ENCODE data around the gene CPB1. TPM values are rescaled to one million over a fixed set of nuclear protein-coding genes. Genes with fewer than 3 reads are reported as not detected.
"Not testable (repeated sequence)": the region's sequence is repeated elsewhere in the genome, so short reads cannot be mapped to it uniquely, and the experiment has no call there.

Gene CPB1
- 1 to 10 TPM in 3 of 5 donors, not detected in 2; 7.4 to 9.2 (median 8.0) TPM for total RNA-seq
- 0.13 TPM for total RNA-seq (2013)
- total RNA-seq, result 0 to 0.12 (median 0) reads per million in 29 experiments

- H3K36me3 Mint-ChIP-seq, result no peaks in the 10 kb centered on the region
- Histone ChIP-seq H3K4me1 (ENCODE audit: control insufficient read depth in 1 of 2, extremely low read depth in 1 of 2, insufficient read depth in 2 of 2, low read length in 2 of 2) (no peaks in the 10 kb centered on the region), H3K27ac (ENCODE audit: low read length) (no peak within 1 kb of the TSS), H3K9me3 (no peaks in the 10 kb centered on the region), H3K4me3 (ENCODE audit: control insufficient read depth in 1 of 2, extremely low read depth in 1 of 2, low read length in 1 of 2) (no peak within 1 kb of the TSS), H3K27me3 (replicated peaks in 1 of 2; ENCODE audit: control insufficient read depth in 2 of 2, extremely low read depth in 1 of 2, insufficient read depth in 2 of 2, low read length in 1 of 2) (no peaks in the 10 kb centered on the region), H3K36me3 (ENCODE audit: control insufficient read depth in 2 of 2, extremely low read depth in 1 of 2, insufficient read depth in 1 of 2, low read length in 1 of 2) (no peaks in the 10 kb centered on the region)
- ChIA-PET CTCF (no interaction called here), POLR2A (no interaction called here)
- DNase-seq (no peak), ATAC-seq (replicated peaks in 1 of 4) (no peak)
- peaks cover 0 to 1% of the 10 kb centered on the region in 2 donors for H3K27me3 Mint-ChIP-seq
- peaks cover 0 to 2% (median under 1%) of the 10 kb centered on the region in 3 donors for H3K9me3 Mint-ChIP-seq
- H3K4me3 Mint-ChIP-seq, result no peak within 1 kb of the TSS
- H3K27ac Mint-ChIP-seq, result no peak within 1 kb of the TSS
- H3K4me1 Mint-ChIP-seq, result no peaks in the 10 kb centered on the region
These were observed at the start of gene CPB1 for GRCh38 chr3:148827585-148827984. CPB1 (plus strand) TSS chr3:148827811; CDS start chr3:148827824, 13 bp downstream.

- Histone ChIP-seq H3K36me3 (ENCODE audit: control insufficient read depth in 2 of 2, extremely low read depth in 1 of 2, insufficient read depth in 1 of 2, low read length in 1 of 2) (no peaks in the 10 kb centered on the region), H3K4me3 (ENCODE audit: control insufficient read depth in 1 of 2, extremely low read depth in 1 of 2, low read length in 1 of 2) (no peak overlapping the region), H3K9me3 (no peaks in the 10 kb centered on the region), H3K27ac (ENCODE audit: low read length) (no peak overlapping the region), H3K4me1 (ENCODE audit: control insufficient read depth in 1 of 2, extremely low read depth in 1 of 2, insufficient read depth in 2 of 2, low read length in 2 of 2) (no peaks in the 10 kb centered on the region), H3K27me3 (replicated peaks in 1 of 2; ENCODE audit: control insufficient read depth in 2 of 2, extremely low read depth in 1 of 2, insufficient read depth in 2 of 2, low read length in 1 of 2) (no peaks in the 10 kb centered on the region)
- Mint-ChIP-seq H3K4me3 (no peak overlapping the region), H3K9me3 (peaks cover 0 to 7% (median 0%) of the 10 kb centered on the region in 3 donors), H3K36me3 (no peaks in the 10 kb centered on the region), H3K4me1 (no peaks in the 10 kb centered on the region), H3K27ac (no peak overlapping the region), H3K27me3 (peaks cover 0 to 3% of the 10 kb centered on the region in 2 donors)
- DNase-seq, result no peak
- WGBS (ENCODE audit: insufficient coverage), result 100% methylated on average over 3 of the region's 3 CpGs
- POLR2A ChIA-PET, result no interaction called here
- no peak for ATAC-seq (replicated peaks in 1 of 4)
- CTCF ChIA-PET, result interaction anchor here in 1 of 2 donors (0.6 kb wide), 1 partner anchor 98 kb away, joined by 3 read pairs; no protein-coding TSS in a partner anchor
These were observed 48.7 kb upstream of the CPB1 start for GRCh38 chr3:148778926-148779325.

- not testable (repeated sequence) for H3K4me1 Mint-ChIP-seq; ATAC-seq (replicated peaks in 1 of 4)
These were observed 42.6 kb upstream of the CPB1 start for GRCh38 chr3:148785026-148785425.

GRCh38 chr3:148786159-148786558 lies 41.5 kb upstream of the CPB1 start:
- 83% methylated on average over 9 of the region's 9 CpGs for WGBS (ENCODE audit: insufficient coverage)
- DNase-seq; H3K27ac ChIP-seq (ENCODE audit: low read length); H3K36me3 ChIP-seq (ENCODE audit: control insufficient read depth in 2 of 2, extremely low read depth in 1 of 2, insufficient read depth in 1 of 2, low read length in 1 of 2); H3K27me3 Mint-ChIP-seq; H3K9me3 Mint-ChIP-seq; H3K27ac Mint-ChIP-seq; H3K4me1 ChIP-seq (ENCODE audit: control insufficient read depth in 1 of 2, extremely low read depth in 1 of 2, insufficient read depth in 2 of 2, low read length in 2 of 2); POLR2A ChIA-PET; H3K27me3 ChIP-seq (replicated peaks in 1 of 2; ENCODE audit: control insufficient read depth in 2 of 2, extremely low read depth in 1 of 2, insufficient read depth in 2 of 2, low read length in 1 of 2); H3K36me3 Mint-ChIP-seq; H3K4me3 ChIP-seq (ENCODE audit: control insufficient read depth in 1 of 2, extremely low read depth in 1 of 2, low read length in 1 of 2); CTCF ChIA-PET; H3K4me3 Mint-ChIP-seq; ATAC-seq (replicated peaks in 1 of 4); H3K4me1 Mint-ChIP-seq; H3K9me3 ChIP-seq: not testable (repeated sequence)

More at GRCh38 chr3:148785026-148785425, 42.6 kb upstream of the CPB1 start:
- H3K27me3 Mint-ChIP-seq; H3K4me3 Mint-ChIP-seq; H3K9me3 Mint-ChIP-seq; H3K9me3 ChIP-seq; DNase-seq; H3K27ac Mint-ChIP-seq; H3K27me3 ChIP-seq (replicated peaks in 1 of 2; ENCODE audit: control insufficient read depth in 2 of 2, extremely low read depth in 1 of 2, insufficient read depth in 2 of 2, low read length in 1 of 2); H3K4me1 ChIP-seq (ENCODE audit: control insufficient read depth in 1 of 2, extremely low read depth in 1 of 2, insufficient read depth in 2 of 2, low read length in 2 of 2); H3K27ac ChIP-seq (ENCODE audit: low read length); CTCF ChIA-PET; H3K4me3 ChIP-seq (ENCODE audit: control insufficient read depth in 1 of 2, extremely low read depth in 1 of 2, low read length in 1 of 2); H3K36me3 Mint-ChIP-seq; H3K36me3 ChIP-seq (ENCODE audit: control insufficient read depth in 2 of 2, extremely low read depth in 1 of 2, insufficient read depth in 1 of 2, low read length in 1 of 2): not testable (repeated sequence)
- 67% methylated on average over 2 of the region's 6 CpGs for WGBS (ENCODE audit: insufficient coverage)
- POLR2A ChIA-PET, result interaction anchor here in 1 of 2 donors (0.7 kb wide), 1 partner anchor 1130 kb away, joined by 5 read pairs; no protein-coding TSS in a partner anchor

GRCh38 chr3:148789146-148789545 lies 38.5 kb upstream of the CPB1 start:
- whole genome bisulfite sequencing (ENCODE audit: insufficient coverage), result 100% methylated on average over 1 of the region's 6 CpGs
- H3K9me3 Mint-ChIP-seq, result peaks cover 0 to 9% (median 0%) of the 10 kb centered on the region in 3 donors
- Histone ChIP-seq H3K4me3 (ENCODE audit: control insufficient read depth in 1 of 2, extremely low read depth in 1 of 2, low read length in 1 of 2) (no peak overlapping the region), H3K27me3 (replicated peaks in 1 of 2; ENCODE audit: control insufficient read depth in 2 of 2, extremely low read depth in 1 of 2, insufficient read depth in 2 of 2, low read length in 1 of 2) (no peaks in the 10 kb centered on the region), H3K9me3 (no peaks in the 10 kb centered on the region), H3K27ac (ENCODE audit: low read length) (no peak overlapping the region), H3K4me1 (ENCODE audit: control insufficient read depth in 1 of 2, extremely low read depth in 1 of 2, insufficient read depth in 2 of 2, low read length in 2 of 2) (no peaks in the 10 kb centered on the region), H3K36me3 (ENCODE audit: control insufficient read depth in 2 of 2, extremely low read depth in 1 of 2, insufficient read depth in 1 of 2, low read length in 1 of 2) (no peaks in the 10 kb centered on the region)
- peaks cover 0 to 10% of the 10 kb centered on the region in 2 donors for H3K27me3 Mint-ChIP-seq
- no peak for DNase-seq
- H3K4me1 Mint-ChIP-seq, result no peaks in the 10 kb centered on the region
- POLR2A ChIA-PET, result no interaction called here
- CTCF ChIA-PET, result no interaction called here
- H3K36me3 Mint-ChIP-seq, result no peaks in the 10 kb centered on the region
- H3K27ac Mint-ChIP-seq, result no peak overlapping the region
- no peak for ATAC-seq (replicated peaks in 1 of 4)
- H3K4me3 Mint-ChIP-seq, result no peak overlapping the region

GRCh38 chr3:148789906-148790305 lies 37.7 kb upstream of the CPB1 start:
- no peaks in the 10 kb centered on the region for H3K9me3 ChIP-seq
- H3K27me3 ChIP-seq (replicated peaks in 1 of 2; ENCODE audit: control insufficient read depth in 2 of 2, extremely low read depth in 1 of 2, insufficient read depth in 2 of 2, low read length in 1 of 2), result no peaks in the 10 kb centered on the region
- H3K9me3 Mint-ChIP-seq, result peaks cover 0 to 9% (median 0%) of the 10 kb centered on the region in 3 donors
- H3K36me3 Mint-ChIP-seq, result no peaks in the 10 kb centered on the region
- ATAC-seq (replicated peaks in 1 of 4), result no peak
- no peak overlapping the region for H3K27ac ChIP-seq (ENCODE audit: low read length)
- DNase-seq, result no peak
- WGBS (ENCODE audit: insufficient coverage), result 57% methylated on average over 1 of the region's 2 CpGs
- H3K4me1 Mint-ChIP-seq, result no peaks in the 10 kb centered on the region
- no peak overlapping the region for H3K4me3 ChIP-seq (ENCODE audit: control insufficient read depth in 1 of 2, extremely low read depth in 1 of 2, low read length in 1 of 2)
- ChIA-PET CTCF (no interaction called here), POLR2A (no interaction called here)
- H3K27ac Mint-ChIP-seq, result no peak overlapping the region
- no peak overlapping the region for H3K4me3 Mint-ChIP-seq
- peaks cover 0 to 10% of the 10 kb centered on the region in 2 donors for H3K27me3 Mint-ChIP-seq
- no peaks in the 10 kb centered on the region for H3K36me3 ChIP-seq (ENCODE audit: control insufficient read depth in 2 of 2, extremely low read depth in 1 of 2, insufficient read depth in 1 of 2, low read length in 1 of 2)
- H3K4me1 ChIP-seq (ENCODE audit: control insufficient read depth in 1 of 2, extremely low read depth in 1 of 2, insufficient read depth in 2 of 2, low read length in 2 of 2), result no peaks in the 10 kb centered on the region

GRCh38 chr3:148790370-148790769 lies 37.2 kb upstream of the CPB1 start:
- peaks cover 0 to 5% of the 10 kb centered on the region in 2 donors for H3K27me3 Mint-ChIP-seq
- H3K27ac ChIP-seq (ENCODE audit: low read length), result no peak overlapping the region
- ChIA-PET CTCF (no interaction called here), POLR2A (no interaction called here)
- H3K36me3 ChIP-seq (ENCODE audit: control insufficient read depth in 2 of 2, extremely low read depth in 1 of 2, insufficient read depth in 1 of 2, low read length in 1 of 2), result no peaks in the 10 kb centered on the region
- DNase-seq, result no peak
- H3K27ac Mint-ChIP-seq, result no peak overlapping the region
- no peaks in the 10 kb centered on the region for H3K9me3 ChIP-seq
- peaks cover 0 to 5% (median 0%) of the 10 kb centered on the region in 3 donors for H3K9me3 Mint-ChIP-seq
- H3K4me1 ChIP-seq (ENCODE audit: control insufficient read depth in 1 of 2, extremely low read depth in 1 of 2, insufficient read depth in 2 of 2, low read length in 2 of 2), result no peaks in the 10 kb centered on the region
- no CpG with 5 or more reads among the region's 2 CpGs for WGBS (ENCODE audit: insufficient coverage)
- ATAC-seq (replicated peaks in 1 of 4), result no peak
- H3K4me3 ChIP-seq (ENCODE audit: control insufficient read depth in 1 of 2, extremely low read depth in 1 of 2, low read length in 1 of 2), result no peak overlapping the region
- H3K4me1 Mint-ChIP-seq, result no peaks in the 10 kb centered on the region
- H3K36me3 Mint-ChIP-seq, result no peaks in the 10 kb centered on the region
- no peak overlapping the region for H3K4me3 Mint-ChIP-seq
- no peaks in the 10 kb centered on the region for H3K27me3 ChIP-seq (replicated peaks in 1 of 2; ENCODE audit: control insufficient read depth in 2 of 2, extremely low read depth in 1 of 2, insufficient read depth in 2 of 2, low read length in 1 of 2)
